ENCODE measurements around the gene CTTN. TPM values are rescaled to one million over a fixed set of nuclear protein-coding genes. Genes with fewer than 3 reads are reported as not detected.

CTTN gene
- total RNA-seq, 1 donor from 2014 or later, result 234 TPM

DNA sequence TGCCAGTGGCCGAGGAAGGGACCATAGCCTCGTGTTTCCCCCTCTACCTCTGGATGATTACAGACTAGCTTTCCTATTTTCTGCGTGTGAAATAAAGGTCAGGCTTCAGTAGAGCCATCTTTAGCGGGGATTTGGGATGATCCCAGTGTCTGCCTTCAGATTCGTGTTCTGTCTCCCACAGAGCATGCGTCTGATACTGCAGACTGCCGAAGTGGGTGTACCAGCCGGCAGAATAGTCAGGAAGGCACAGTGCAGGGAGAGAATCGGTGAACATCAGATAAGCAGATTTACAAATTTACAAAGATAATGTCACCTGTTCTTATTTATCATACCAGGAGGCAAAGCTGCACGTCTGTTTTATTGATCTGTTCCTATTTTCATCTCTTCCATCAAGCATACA, 11.1 kb downstream of the CTTN start:
- no peak for DNase-seq (ENCODE audit: low read depth in 2 of 2)

DNA sequence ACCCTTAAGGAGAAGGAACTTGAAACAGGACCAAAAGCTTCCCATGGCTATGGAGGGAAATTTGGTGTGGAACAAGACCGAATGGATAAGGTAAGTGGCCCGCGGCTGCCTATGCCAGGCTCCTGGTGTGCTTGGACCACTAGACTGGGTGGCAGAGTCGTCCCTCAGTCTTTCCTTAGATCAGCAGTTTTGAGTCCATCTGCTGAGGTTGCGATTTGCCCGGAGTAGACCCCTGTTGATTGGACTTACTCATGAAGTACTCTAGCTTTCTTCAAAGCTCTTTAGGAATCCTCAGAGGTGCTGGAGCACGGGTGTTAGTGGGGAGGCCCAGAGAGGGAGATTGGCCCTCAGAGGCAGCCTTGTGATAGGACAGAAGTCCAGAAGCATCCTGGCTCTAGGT, 11.5 kb downstream of the CTTN start:
- no peak for DNase-seq (ENCODE audit: low read depth in 2 of 2)

DNA sequence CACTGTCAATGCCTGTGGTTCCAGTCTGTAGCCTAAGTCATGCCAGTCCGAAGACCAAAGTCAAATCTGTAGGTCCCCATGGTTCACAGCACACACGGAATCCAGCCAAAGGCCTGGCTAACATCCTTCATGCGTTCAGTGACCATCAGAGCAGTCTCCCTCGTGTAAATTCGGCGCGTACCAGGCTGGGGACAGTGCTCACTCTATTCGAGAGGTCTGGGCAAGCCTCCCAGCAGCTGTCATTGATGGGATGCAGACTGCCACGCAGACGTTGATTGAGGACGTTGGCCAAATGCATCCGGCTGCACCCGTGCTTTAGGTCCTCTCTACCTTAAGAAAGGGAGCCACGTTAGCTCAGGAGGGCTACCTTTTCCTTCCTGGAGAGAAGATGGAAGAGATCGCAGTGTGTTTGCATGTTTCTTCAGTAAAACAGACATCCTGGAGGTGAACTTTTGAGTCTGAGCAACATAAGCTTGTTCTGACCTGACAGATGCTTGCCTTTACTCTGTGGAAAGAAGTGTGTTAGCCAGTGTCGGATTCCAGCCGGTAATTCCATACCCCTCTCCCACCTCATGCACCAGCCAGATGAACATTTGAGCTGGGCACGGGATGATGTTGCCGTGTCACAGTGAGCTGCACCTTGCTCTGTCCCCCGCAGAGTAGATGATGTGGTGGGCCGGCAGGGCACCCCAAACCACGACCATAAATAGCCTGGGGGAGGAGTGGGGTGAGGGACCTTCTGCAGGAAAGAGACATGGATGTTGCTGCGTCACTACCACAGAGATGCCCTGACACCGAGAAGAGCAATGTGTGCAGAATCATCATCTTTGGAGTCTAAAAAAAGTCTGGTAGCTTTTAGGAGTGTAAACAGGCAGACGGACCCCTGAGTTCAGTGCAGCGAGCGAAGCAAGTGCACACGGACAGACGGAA, 12.2 kb downstream of the CTTN start:
- DNase-seq (ENCODE audit: low read depth in 2 of 2), result no peak

DNA sequence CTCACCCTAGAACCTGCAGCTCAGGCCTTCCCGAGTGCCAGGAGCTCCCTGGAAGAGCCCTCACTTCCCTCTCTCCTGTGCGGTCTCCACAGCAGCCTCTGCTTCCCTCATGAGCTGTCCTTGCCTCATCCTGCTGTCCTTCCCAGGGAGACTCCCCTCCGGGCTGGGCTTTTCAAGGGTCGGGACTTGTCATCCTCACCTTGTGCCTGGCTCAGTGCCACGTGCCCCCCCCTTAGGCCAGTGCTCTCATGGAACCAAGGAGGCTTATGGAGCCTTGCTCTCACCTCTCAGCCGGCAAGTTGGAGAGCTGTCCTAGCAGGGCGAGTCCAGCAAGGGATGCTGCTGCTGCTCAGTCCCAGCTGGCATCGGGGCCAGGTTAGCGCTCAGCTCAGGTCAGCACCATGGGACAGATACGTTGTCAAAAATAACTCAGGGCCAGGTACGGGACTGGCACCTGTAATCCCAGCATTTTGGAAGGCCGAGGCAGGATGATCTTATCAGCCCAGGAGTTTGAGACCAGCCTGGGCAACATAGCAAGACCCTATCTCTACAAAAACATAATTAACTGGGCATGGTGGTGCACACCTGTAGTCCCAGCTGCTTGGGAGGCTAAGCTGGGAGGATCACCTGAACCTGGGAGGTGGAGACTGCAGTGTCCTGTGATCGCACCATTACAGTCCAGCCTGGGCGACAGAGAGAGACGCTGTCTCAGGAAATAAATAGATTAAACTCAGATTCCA, 13.6 kb downstream of the CTTN start:
- DNase-seq (ENCODE audit: low read depth in 2 of 2), result no peak

DNA sequence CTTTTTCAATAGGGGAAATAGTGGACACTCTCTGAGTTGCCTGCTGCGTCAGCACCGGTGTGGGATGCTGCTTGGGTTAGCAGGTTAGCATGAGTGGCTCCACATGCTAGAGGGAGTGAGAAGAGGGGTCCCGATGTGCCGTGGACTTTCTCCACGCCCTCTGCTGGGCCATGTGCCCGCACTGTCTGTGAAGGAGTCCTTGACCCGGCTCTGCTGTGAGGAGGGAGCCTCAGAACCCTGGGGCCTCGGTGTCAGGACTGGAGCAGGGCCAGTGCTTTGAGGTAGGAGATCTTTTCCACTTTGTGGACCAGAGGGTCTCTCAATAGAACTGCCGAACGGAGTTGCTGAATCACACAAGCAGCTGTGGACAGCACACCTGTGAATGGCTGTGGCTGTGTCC, 14.8 kb downstream of the CTTN start:
- DNase-seq (ENCODE audit: low read depth in 2 of 2), result no peak

DNA sequence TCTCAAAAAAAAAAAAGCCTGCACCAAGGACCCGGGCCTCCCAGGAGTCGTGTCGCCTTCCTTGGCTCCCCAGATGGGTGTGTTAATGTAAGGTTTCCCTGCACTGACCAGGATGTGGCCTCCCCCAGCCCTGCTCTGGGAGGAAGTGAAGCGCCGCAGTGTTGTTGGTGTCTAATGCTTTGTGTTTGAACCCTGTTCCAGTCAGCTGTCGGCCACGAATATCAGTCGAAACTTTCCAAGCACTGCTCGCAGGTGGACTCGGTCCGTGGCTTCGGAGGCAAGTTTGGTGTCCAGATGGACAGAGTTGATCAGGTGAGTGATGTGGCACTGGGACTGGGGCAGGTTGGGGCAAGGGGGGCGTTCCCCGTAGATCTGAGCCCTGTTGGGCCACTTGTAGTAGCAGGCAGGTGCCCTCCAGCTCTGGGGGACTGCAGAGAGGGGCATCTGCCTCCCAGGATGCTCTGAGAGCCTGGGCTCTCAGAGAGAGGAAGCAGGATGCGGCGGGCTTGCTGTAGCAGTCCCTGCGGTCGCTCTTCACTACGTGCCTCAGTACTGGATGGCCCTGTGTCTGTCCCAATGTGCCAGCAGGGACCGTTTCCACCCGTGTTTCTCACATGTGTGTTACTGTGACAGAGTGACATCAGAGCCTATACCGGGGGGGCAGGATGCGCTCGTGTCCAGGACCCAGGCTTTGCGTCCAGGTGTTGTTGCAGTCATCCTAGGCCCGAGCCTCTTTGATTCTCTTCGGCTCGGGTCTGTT, 16.2 kb downstream of the CTTN start:
- DNase-seq (ENCODE audit: low read depth in 2 of 2), result no peak

DNA sequence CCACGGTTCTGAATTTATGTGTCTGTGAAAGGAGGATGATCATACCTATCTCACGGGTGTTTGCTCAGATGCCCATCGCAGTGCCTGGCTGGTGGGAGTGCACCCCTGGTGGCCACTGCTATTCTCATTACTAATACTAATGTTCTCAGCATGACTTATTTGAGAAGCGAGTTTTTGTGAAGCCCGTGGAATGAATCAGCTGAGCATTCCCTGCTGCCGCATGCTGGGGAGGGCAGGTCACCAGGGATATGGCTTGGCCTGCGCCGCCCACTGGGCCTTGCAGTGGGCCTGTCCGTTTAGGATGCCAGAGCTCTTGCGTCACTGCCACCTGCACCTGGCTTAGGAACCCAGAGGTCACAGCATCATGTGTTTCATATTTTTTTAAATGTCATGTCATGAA, 16.9 kb downstream of the CTTN start:
- no peak for DNase-seq (ENCODE audit: low read depth in 2 of 2)

DNA sequence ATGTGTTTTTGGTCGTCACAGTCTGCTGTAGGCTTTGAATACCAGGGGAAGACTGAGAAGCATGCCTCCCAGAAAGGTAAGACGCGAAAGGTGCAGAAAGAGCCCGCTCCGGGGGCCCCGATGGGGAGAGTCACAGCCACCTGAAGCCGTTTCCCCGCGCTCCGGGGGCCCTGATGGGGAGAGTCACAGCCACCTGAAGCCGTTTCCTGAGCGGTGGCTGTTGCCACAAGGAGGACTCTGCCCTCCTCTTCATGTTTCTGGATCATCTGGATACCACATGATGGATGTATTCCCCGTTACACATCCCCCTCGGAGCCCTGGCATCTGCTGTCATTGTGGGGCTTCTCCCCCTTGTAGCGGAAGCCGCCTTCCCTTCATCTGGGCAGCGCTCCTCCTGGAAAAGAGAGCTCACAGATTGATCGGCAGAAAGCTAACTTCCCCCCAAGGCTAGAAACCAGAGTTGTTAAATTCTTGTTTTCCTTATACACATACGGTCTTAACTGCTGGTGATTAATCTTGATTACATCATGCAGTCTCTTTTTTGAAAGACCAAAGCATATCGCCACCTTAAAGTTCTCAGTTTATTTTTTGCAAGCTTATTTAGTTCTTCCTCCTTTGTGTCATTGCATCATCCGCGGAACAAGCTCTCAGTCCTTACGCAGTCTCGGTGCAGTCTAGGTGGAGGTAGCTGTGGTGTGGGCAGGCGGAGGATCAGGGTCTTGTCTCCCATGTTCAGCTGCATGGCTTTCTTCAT, 17.5 kb downstream of the CTTN start:
- DNase-seq (ENCODE audit: low read depth in 2 of 2), result no peak

DNA sequence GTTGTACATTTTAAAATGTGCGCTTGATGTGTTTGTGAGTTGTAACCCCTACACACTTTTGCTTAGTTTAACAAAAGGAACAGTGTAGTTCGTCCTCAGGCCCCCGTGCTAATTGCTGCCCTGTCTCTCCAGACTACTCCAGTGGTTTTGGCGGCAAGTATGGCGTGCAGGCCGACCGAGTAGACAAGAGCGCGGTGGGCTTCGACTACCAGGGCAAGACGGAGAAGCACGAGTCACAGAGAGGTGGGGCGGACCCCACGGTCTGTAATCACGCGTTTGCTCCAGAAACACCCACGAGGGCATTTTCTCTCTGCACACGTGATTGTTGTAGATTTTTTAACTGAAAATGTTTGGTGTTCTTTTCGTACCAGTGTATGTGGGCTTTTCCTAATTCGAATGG, 18.6 kb downstream of the CTTN start:
- no peak for DNase-seq (ENCODE audit: low read depth in 2 of 2)

DNA sequence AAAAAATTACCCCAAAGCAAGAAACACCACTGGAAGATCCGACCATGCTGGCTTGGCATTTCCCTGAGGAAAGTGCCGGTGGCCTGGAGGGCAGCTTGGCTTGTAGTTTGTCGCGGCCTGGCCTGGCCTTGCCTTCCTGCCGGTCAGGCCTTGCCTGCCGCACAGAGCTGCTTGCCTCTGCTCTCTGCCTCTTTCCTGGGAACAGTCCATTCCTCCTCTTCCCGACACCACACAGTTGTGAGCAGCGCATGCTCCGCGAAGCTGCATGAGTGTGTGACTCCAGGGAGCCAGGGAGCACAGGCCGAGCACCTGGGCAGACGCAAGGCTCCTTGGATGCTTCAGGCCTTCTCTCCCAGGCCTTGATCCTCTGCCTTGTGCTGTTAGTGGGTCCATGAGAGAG, 19.8 kb downstream of the CTTN start:
- no peak for DNase-seq (ENCODE audit: low read depth in 2 of 2)

DNA sequence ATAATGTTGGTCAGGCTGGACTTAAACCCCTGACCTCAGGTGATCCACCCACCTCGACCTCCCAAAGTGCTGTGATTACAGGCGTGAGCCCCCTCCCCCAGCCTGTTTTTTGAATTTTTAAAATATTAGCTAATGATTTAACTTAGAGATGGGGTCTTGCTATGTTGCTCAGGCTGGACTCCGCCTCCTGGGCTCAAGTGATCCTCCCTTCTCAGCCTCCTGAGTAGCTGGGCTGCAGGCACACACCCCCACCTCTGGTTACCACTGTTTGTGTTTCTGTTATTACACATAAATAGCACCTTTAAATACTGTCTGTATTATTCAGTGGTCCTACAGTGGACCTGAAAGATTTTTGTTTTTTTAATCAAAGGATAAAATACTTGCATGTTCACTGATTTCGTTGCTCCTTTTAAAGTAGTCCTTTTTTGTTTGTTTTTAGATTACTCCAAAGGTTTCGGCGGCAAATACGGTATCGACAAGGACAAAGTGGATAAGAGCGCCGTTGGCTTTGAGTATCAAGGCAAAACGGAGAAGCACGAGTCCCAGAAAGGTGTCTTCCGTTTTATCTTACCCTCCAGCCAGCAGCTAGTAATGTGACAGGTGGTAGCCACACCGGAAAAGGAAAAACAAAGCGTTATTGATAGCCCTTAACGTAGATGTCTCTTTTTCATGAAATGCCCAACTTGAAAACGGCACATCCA, 21.1 kb downstream of the CTTN start:
- no peak for DNase-seq (ENCODE audit: low read depth in 2 of 2)

DNA sequence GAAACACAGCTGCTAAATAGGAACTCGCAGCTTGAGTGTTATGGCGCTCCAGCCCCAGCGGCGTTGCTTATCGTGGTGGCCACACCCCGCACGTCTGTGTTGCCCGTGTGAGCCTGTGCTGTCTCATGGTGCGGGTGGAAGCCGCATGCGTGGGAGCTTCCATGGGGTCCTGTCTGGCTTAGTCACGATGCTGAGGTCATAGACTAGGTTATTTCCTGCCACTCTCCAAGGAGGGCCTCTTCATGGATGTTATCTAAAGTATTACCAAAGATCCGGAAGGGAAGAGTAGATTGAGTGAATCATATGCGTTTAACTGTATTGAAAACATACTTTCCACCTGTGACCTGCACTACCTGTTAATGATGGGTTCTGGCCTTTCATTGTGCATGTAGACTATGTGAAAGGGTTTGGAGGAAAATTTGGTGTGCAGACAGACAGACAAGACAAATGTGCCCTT, 21.7 kb downstream of the CTTN start:
- DNase-seq (ENCODE audit: low read depth in 2 of 2), result peak; percentile 23 to 82

DNA sequence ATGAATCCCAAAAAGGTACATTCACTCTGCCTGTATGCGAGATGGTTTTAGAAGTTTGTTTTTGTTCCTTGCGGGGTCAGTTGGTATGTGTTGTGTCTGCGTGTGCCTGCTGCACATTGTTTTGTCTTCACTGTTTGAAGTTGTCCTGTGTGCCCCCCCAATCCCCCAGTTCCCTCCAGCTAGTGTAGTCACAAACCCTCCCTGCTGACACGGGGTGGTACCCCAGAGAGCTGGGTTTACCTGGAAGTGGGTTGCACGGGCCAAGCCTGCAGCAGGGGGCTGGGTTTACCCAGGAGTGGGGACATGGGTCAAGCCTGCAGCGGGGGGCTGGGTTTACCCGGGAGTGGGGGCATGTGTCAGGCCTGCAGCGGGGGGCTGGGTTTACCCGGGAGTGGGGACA, 22.2 kb downstream of the CTTN start:
- DNase-seq (ENCODE audit: low read depth in 2 of 2), result no peak

DNA sequence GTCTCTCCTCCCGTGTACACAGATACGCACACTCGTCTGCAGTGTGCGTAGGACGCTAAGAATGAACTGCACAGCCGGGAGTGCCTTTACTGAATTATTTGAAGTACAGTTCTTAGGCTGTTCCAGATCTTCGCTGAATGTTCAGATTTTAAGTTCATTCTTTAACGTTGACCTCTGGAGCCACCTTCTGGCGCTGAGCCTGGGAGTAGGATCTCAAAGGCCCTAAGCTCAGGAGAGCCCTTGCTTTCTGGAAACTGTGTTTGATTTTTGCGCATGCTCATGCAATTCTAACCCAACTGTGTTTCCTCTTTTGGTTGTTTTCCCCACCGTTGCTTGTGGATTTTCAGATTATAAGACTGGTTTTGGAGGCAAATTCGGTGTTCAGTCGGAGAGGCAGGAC, 22.8 kb downstream of the CTTN start:
- no peak for DNase-seq (ENCODE audit: low read depth in 2 of 2)

DNA sequence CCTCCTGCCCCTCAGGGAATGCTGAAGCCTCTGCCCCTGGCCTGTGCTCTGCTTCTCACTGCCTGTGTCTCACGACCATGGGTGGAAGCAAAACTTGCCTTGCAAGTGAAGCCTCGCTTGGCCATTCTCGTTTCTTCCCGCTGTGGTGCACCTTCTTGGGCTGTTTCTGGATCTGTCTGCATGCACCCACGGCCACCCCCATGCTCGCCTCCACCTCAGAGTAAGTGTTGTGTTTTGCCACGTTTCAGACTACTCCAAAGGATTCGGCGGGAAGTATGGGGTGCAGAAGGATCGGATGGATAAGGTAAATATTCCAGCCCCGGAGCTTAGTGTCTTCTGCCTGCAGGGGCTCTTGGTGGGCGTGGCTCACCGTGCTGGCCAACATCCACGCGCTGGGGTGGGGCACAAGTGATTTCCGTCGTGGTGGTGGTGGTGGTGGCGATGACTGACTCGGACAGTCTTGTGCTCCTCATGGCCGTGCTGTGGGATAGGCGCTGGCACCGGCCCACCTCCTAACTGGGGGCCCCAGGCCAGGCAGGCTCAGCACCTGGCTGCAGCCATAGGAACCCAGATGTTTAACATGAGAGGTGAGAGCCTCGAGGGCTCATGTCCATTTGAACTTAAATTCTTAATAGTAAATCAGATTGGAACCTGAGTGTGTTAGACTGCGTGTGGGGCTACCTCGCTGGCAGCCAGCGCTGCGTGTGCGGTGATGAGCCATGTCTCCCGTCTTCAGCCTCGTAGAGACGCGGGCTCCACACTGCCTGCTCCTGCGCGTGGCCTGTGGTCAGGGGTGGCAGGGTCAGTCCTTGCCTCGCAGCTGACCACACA, 24.6 kb downstream of the CTTN start:
- DNase-seq (ENCODE audit: low read depth in 2 of 2), result no peak

DNA sequence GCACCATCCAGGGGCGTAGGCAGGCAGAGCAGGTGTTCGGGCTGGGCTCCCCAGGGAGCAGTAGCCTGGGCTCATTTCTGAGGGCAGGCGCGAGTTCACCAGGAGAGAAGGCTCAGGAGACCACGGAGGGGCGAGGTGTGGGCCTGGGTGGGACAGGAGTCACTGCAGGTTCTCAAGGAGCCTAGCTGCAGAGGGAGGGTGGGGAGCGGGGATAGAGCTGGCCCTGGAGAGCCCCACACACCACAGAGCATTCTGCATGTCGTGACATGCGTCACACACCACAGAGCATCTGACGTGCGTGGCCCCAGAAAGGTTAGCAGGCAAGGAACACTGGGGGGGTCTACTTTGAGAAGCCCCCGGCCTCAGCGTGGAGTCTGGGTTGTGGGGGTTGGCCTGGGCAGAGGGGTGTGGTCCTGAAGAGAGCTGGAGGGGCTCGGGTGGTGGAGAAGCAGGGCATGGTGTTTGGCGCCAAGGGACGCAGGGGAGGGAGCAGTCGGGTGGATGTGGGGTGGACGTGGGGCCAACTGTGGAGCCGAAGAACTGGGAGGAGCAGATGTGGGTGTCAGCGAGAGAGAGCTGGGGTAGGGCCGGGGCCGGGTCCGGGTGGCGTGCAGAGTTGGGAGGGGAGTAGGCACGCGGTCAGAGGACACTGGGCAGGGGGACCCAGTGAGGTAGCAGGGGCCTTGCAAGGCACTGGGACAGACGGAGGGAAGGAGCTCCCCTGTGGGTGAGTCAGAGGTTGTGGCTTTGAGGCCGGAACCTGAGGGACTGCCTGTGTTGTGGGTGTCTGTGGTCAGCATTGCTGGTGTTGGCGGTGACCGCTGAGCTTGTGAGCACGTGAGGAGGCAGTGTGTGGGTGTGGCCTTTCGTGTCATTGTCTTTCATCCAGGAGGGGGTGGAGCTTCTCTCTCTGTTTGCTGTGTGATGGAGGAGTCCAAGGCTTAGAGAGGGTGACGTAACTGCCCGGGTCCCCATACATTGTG, 25.5 kb downstream of the CTTN start:
- peak; percentile 57 to 83 for DNase-seq (ENCODE audit: low read depth in 2 of 2)

DNA sequence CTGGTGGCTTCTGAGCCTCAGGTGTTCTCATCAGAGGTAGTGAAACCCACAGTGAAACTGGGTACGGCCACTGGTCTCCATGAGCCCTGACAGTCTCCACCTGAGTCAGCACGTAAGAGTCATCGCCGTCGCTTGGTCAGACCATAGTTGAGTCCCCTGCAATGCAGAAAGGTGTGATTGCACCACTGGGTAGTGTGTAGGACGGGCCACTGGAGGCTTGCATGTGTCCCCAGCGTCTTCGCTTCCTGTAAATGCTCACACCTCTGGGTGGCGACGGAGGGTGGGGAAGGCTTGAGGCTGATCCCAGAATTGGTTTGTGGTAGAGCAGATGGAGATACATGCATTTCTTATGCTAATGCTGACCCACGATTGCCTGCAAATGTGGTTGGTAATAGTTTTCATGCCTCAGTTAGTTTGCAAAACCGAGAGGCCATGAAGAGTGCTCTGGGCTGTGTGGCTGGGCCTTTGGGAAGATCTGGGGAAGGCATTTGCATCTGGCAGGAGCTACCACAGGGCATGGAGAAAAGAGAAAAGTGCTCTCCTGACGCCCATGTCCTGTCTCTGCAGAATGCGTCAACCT, 26.5 kb downstream of the CTTN start:
- no peak for DNase-seq (ENCODE audit: low read depth in 2 of 2)

DNA sequence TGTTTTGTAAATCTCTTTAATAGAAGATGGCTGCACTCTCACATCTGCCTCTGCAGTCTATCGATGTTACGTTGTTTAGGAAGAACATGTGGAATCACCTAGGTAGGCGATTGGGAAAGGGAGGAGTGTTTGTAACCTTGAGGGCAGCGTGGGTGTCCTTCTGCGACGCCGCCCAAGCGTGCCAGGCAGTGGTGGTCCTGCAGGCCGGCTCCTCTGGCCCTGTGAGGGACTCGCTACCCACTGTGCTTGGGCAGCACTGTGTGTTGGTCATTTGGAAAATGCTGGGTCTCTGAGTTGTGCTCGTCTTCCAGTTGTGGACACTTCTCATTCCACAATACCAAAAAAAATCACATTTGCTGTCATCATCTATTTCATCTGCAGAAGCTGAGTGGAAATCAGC, 29.1 kb downstream of the CTTN start:
- no peak for DNase-seq (ENCODE audit: low read depth in 2 of 2)
